Effector memory CD4-positive, alpha-beta T cell (primary cell): ENCODE data around the gene DUOX2.

Experiments
- DNase-seq, 3 donors: peaks; one replicate each; pipeline ENCODE4 v3.0.0-alpha.2; 2020
- H3K27ac ChIP-seq: 2 replicates; pipeline ENCODE4 v1.7.0; 2013; ENCODE audit warnings: mild to moderate bottlenecking, low read length, moderate library complexity; ENCODE audit not compliant: insufficient read depth, poor library complexity, severe bottlenecking
- H3K27me3 ChIP-seq: replicated peaks from 2 replicates; pipeline ENCODE4 v1.7.0; 2013; ENCODE audit warnings: mild to moderate bottlenecking, low read length; ENCODE audit not compliant: insufficient read depth, control insufficient read depth, poor library complexity, severe bottlenecking
- H3K36me3 ChIP-seq: 2 replicates; pipeline ENCODE4 v1.7.0; 2013; ENCODE audit warnings: mild to moderate bottlenecking, low read length, moderate library complexity; ENCODE audit not compliant: control insufficient read depth, insufficient read depth
- H3K4me1 ChIP-seq: 2 replicates; pipeline ENCODE4 v1.7.0; 2013; ENCODE audit warnings: low read length, mild to moderate bottlenecking; ENCODE audit not compliant: control insufficient read depth, insufficient read depth, poor library complexity, severe bottlenecking
- H3K4me3 ChIP-seq: 2 replicates; pipeline ENCODE4 v1.7.0; 2013; ENCODE audit warnings: low read length, low read depth, mild to moderate bottlenecking; ENCODE audit not compliant: insufficient read depth, poor library complexity, severe bottlenecking
- H3K9me3 ChIP-seq: 2 replicates; pipeline ENCODE4 v1.7.0; 2013; ENCODE audit warnings: mild to moderate bottlenecking, low read length, moderate library complexity; ENCODE audit not compliant: control insufficient read depth

Gene DUOX2

GRCh38 chr15:45101749-45102148, 12.2 kb downstream of the DUOX2 start:
- Histone ChIP-seq H3K9me3 (no peaks in the 10 kb centered on the region), H3K27ac (no peak overlapping the region), H3K4me3 (no peak overlapping the region), H3K36me3 (no peaks in the 10 kb centered on the region), H3K4me1 (no peaks in the 10 kb centered on the region), H3K27me3 (no peaks in the 10 kb centered on the region)
- no peak for DNase-seq

GRCh38 chr15:45100884-45101625, 12.9 kb downstream of the DUOX2 start:
- DNase-seq, result no peak
- Histone ChIP-seq H3K9me3 (no peaks in the 10 kb centered on the region), H3K27me3 (no peaks in the 10 kb centered on the region), H3K27ac (no peak overlapping the region), H3K36me3 (no peaks in the 10 kb centered on the region), H3K4me1 (no peaks in the 10 kb centered on the region), H3K4me3 (no peak overlapping the region)

- Histone ChIP-seq H3K27me3 (no peaks in the 10 kb centered on the region), H3K9me3 (no peaks in the 10 kb centered on the region), H3K4me1 (no peaks in the 10 kb centered on the region), H3K27ac (no peak overlapping the region), H3K4me3 (no peak overlapping the region), H3K36me3 (no peaks in the 10 kb centered on the region)
- DNase-seq, result no peak
Measured at GRCh38 chr15:45099549-45100165, 14.3 kb downstream of the DUOX2 start.

- H3K36me3 ChIP-seq, result no peaks in the 10 kb centered on the region
- H3K4me1 ChIP-seq, result no peaks in the 10 kb centered on the region
- H3K27me3 ChIP-seq, result no peaks in the 10 kb centered on the region
- H3K9me3 ChIP-seq, result no peaks in the 10 kb centered on the region
- no peak for DNase-seq
- no peak overlapping the region for H3K27ac ChIP-seq
- no peak overlapping the region for H3K4me3 ChIP-seq
Measured at GRCh38 chr15:45097466-45097865, 16.5 kb downstream of the DUOX2 start.

GRCh38 chr15:45095661-45096060, 18.3 kb downstream of the DUOX2 start:
- Histone ChIP-seq H3K4me1 (no peaks in the 10 kb centered on the region), H3K27me3 (no peaks in the 10 kb centered on the region), H3K9me3 (no peaks in the 10 kb centered on the region), H3K27ac (no peak overlapping the region), H3K4me3 (no peak overlapping the region), H3K36me3 (no peaks in the 10 kb centered on the region)
- no peak for DNase-seq

GRCh38 chr15:45094358-45094730, 19.6 kb downstream of the DUOX2 start:
- Histone ChIP-seq H3K27ac (no peak overlapping the region), H3K4me1 (no peaks in the 10 kb centered on the region), H3K27me3 (no peaks in the 10 kb centered on the region), H3K4me3 (no peak overlapping the region), H3K36me3 (no peaks in the 10 kb centered on the region), H3K9me3 (no peaks in the 10 kb centered on the region)
- no peak for DNase-seq

- no peaks in the 10 kb centered on the region for H3K9me3 ChIP-seq
- H3K27me3 ChIP-seq, result no peaks in the 10 kb centered on the region
- DNase-seq, result no peak
- H3K27ac ChIP-seq, result no peak overlapping the region
- no peaks in the 10 kb centered on the region for H3K4me1 ChIP-seq
- no peaks in the 10 kb centered on the region for H3K36me3 ChIP-seq
- no peak overlapping the region for H3K4me3 ChIP-seq
Measured at GRCh38 chr15:45093622-45094357, 20.2 kb downstream of the DUOX2 start.

GRCh38 chr15:45093013-45093412, 21.0 kb downstream of the DUOX2 start:
- Histone ChIP-seq H3K4me1 (no peaks in the 10 kb centered on the region), H3K27ac (no peak overlapping the region), H3K4me3 (no peak overlapping the region), H3K9me3 (no peaks in the 10 kb centered on the region), H3K36me3 (no peaks in the 10 kb centered on the region), H3K27me3 (no peaks in the 10 kb centered on the region)
- no peak for DNase-seq

- no peak overlapping the region for H3K27ac ChIP-seq
- no peaks in the 10 kb centered on the region for H3K27me3 ChIP-seq
- no peaks in the 10 kb centered on the region for H3K4me1 ChIP-seq
Measured at GRCh38 chr15:45091576-45091975, 22.4 kb downstream of the DUOX2 start.

GRCh38 chr15:45091161-45091560, 22.8 kb downstream of the DUOX2 start:
- no peaks in the 10 kb centered on the region for H3K27me3 ChIP-seq
- H3K27ac ChIP-seq, result no peak overlapping the region
- H3K4me1 ChIP-seq, result no peaks in the 10 kb centered on the region
- DNase-seq, result no peak
- H3K36me3 ChIP-seq, result no peaks in the 10 kb centered on the region
- no peaks in the 10 kb centered on the region for H3K9me3 ChIP-seq
- H3K4me3 ChIP-seq, result no peak overlapping the region

More at GRCh38 chr15:45091576-45091975, 22.4 kb downstream of the DUOX2 start:
- no peaks in the 10 kb centered on the region for H3K36me3 ChIP-seq
- H3K4me3 ChIP-seq, result no peak overlapping the region
- no peaks in the 10 kb centered on the region for H3K9me3 ChIP-seq
- no peak for DNase-seq
